Spleen (tissue), 11 donors: ENCODE measurements around the gene DNAJB7. TPM values are rescaled to one million over a fixed set of nuclear protein-coding genes. Genes with fewer than 3 reads are reported as not detected.

Experiments used
- microRNA-seq, 3 donors: library from miRNA; unstranded; fragments of <30 nt; microRNA quantifications; one replicate each; pipeline versions ENCODE4 to v1.1.0, GENCODE V29; 2019 to 2020
- polyA plus RNA-seq, 3 donors: library from polyadenylated mRNA; stranded (reverse); fragments of 200-250 nt; gene quantifications; one replicate each; pipeline ENCODE4 v1.2.1, GENCODE V29; 2013
- small RNA-seq, 4 donors: library from RNA; depleted of rRNA; stranded (forward); fragments of <200 nt; gene quantifications; one replicate each; pipeline ENCODE3, GENCODE V24; 2016
- total RNA-seq, 7 donors: library from RNA; depleted of rRNA in 3 of 7; stranded (reverse); fragments of >200 nt in 3 of 7; fragmentation: NEBNext Ultra II Directional in 4 of 7; extraction: Animal tissue kit (Norgen Biotek cat#: 25700) in 4 of 7; gene quantifications; one replicate each; pipeline versions ENCODE4 v1.1.0 to v1.2.1, GENCODE V29; 2016 to 2021
- donor health status: healthy with polysubstance abuse.
- donor health status: DM: no; HTN: no; CAD: no; lungs with moderate emphysema.
- donor health status: DM: no; HTN: no; CAD: no.
- donor health status: Bipolar disorder and iron deficiency.
- donor health status: healthy.
- donor health status: DM: no; HTN: no; CAD: no.
- donor health status: DM: yes; HTN: yes; CAD: no.

DNAJB7 gene
- total and polyA plus RNA-seq, 10 donors = not detected

Small RNA genes lying within 50 kb of the gene (microRNA-seq; reads per million reads assigned to microRNA genes)
- 0.70 to 1.1 (median 0.85) reads per million in 3 donors for gene MIR4766

Small RNA genes lying within 50 kb of the gene (small RNA-seq; reads per million reads assigned to genes)
- 0 reads per million in 4 donors for gene MIR4766

Other genes with a start within 250 kb of the DNAJB7 start
- 100 to 1,000 TPM in 3 of 7 donors, 10 to 100 TPM in 4; 76.2 to 138 (median 97.3) TPM for gene MRTFA, start 225.4 kb downstream of the DNAJB7 start, total RNA-seq
- gene MRTFA, start 225.4 kb downstream of the DNAJB7 start, polyA plus RNA-seq = 10 to 100 TPM; 17.6 to 35.0 (median 24.6) TPM
- under 1 TPM in 2 of 7 donors, not detected in 5; 0.36 to 0.70 TPM for gene MCHR1, start 182.6 kb downstream of the DNAJB7 start, total RNA-seq
- gene MCHR1, start 182.6 kb downstream of the DNAJB7 start, polyA plus RNA-seq = under 1 TPM; 0.10 to 0.23 (median 0.17) TPM
- 10 to 100 TPM; 11.4 to 16.1 (median 14.0) TPM for gene SLC25A17, start 42.8 kb downstream of the DNAJB7 start, total RNA-seq
- 10 to 100 TPM; 12.3 to 15.1 (median 13.1) TPM for gene SLC25A17, start 42.8 kb downstream of the DNAJB7 start, polyA plus RNA-seq
- gene ST13, start 5.5 kb downstream of the DNAJB7 start, total RNA-seq = 100 to 1,000 TPM in 6 of 7 donors, 10 to 100 TPM in 1; 98.3 to 162 (median 122) TPM
- 10 to 100 TPM; 56.2 to 86.9 (median 77.1) TPM for gene ST13, start 5.5 kb downstream of the DNAJB7 start, polyA plus RNA-seq
- gene XPNPEP3, start 5.0 kb downstream of the DNAJB7 start, total RNA-seq = 10 to 100 TPM; 12.2 to 22.7 (median 14.6) TPM
- gene XPNPEP3, start 5.0 kb downstream of the DNAJB7 start, polyA plus RNA-seq = 1 to 10 TPM; 3.2 to 4.1 (median 3.6) TPM
- gene RBX1, start 89.3 kb upstream of the DNAJB7 start, total RNA-seq = 10 to 100 TPM; 28.0 to 45.6 (median 40.7) TPM
- gene RBX1, start 89.3 kb upstream of the DNAJB7 start, polyA plus RNA-seq = 10 to 100 TPM; 73.2 to 86.8 (median 83.9) TPM
- gene EP300, start 230.5 kb upstream of the DNAJB7 start, total RNA-seq = 100 to 1,000 TPM in 6 of 7 donors, 10 to 100 TPM in 1; 93.4 to 196 (median 124) TPM
- 10 to 100 TPM in 1 of 3 donors, 1 to 10 TPM in 2; 3.9 to 16.0 (median 4.9) TPM for gene EP300, start 230.5 kb upstream of the DNAJB7 start, polyA plus RNA-seq